GM19452 (cell line): ENCODE results near the gene INTS7.

Experiments
- ATAC-seq: cut with Tn5 transposase; IDR thresholded peaks from one replicate; pipeline ENCODE4 v1.9.1; 2021; ENCODE audit not compliant: unreplicated experiment

INTS7 gene

DNA sequence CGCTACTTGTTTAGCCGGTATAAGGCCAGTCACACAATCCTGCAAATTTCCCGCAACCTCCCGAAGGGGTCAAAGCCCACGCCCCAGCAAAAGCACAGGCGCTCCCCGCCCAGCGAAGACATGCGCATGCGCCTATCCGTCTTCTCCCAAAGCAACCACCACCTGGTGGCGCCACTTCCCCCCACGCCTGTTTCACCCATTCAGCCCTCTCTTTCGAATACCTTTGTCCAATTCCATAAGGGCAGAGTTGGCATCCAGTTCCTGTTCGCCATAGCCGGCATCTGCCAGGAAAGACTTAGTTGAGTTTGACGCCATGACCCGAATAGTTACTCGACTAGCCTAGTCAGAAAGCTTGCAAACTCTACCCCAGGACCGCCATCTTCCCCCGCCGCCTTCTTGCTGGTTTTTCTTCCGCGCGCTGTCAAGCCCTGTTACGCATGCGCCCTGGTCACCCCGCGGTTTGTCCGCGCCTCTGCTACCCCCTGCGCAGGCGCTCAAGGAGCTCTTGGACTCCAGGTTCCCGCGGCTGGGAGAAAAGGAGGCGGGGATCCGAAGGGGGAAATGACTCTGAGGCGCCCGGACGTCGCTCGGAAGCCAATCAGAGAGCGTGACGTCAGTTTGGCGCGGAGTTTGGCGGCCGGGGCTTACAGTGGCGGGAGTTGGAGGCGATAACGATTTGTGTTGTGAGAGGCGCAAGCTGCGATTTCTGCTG lies at the start of gene INTS7, which contains the start of gene DTL:
Gene INTS7, minus strand, starts transcription at position 435 of the 712 bp plus-strand sequence. Its CDS starts 120 bp downstream, at position 315.
Gene DTL, plus strand, starts transcription at position 626 of the 712 bp plus-strand sequence. CDS start 143 bp downstream, outside the sequence.
- ATAC-seq: peak; percentile 80

- ATAC-seq: no peak
Observed at GRCh38 chr1:212082765-212083406, 47.5 kb upstream of the INTS7 start.

DNA sequence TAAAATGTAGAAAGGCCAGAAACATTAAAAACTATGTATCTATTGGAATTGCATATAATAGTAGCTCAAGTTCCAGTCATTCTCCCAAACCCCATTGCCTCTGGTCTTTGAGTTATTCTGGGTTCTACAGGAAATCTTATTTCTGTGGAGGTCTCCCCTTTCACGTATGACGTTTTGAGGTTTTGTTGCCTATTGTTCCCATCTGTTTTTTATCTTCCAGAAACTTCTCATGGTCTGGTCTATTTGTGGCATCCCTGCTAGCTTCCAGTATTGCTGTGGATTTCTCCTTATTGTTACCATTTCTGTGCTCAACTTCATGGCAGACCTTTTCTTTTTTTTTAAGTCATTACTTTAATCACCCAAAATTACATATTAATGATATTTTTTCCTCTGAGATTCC lies 43.5 kb upstream of the INTS7 start:
- no peak for ATAC-seq

DNA sequence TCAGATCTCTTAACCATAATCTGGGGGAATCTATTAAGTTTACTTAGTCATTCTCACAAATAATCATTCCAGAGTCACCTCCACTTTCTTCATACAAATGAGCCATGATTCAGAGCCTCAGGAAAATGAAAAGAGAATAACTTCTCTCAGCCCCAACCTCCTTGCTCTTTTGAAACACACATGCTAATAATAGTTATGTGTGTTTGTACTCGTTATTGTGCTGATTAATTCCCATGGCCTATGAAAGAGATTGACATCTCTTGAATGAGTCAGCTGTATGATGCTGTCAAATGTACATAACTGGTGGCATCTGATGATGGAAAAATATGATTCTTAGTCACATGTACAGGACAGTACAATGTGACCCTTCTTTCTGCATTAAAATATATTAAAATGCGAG lies 41.7 kb upstream of the INTS7 start:
- no peak for ATAC-seq

- ATAC-seq: no peak
Observed at GRCh38 chr1:212074856-212075255, 39.5 kb upstream of the INTS7 start.

DNA sequence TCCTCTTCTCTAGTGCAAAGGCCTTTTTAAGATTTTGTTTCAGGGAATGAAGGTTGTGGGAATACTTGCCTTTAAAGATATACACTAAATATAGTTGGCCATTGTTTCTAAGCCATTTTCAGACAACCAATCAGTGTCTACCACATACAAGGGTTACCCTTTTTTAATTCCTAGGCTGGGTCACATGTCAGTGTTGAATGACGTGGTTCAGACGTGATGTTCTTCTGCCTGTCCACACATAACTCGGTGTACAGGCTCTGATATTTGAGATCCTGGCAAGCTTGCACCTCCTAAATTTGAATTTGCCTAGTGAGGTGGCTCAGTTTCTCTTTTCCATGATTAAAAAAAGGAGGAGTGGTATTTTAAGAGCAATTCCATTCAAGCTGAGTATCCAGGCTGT lies 39.0 kb upstream of the INTS7 start:
- ATAC-seq: no peak

DNA sequence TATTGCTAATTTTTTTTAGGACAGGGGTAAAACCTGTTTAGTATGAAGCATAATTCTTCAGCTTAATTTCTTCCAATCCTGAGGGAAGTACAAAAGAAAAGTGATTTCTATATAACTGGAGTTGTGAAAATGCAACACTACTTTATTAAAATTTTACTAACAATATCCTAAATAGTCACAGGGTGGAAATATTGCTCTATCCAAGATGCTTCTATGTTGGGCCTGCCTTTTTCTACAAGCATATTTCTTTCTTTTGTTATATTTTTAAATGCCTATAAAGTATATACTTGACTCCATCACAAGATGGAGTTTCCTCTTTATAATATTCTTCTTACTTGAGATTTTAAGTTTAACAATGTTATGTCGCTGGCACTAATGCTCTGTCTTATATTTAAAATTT lies 38.1 kb upstream of the INTS7 start:
- ATAC-seq: no peak

GRCh38 chr1:212072047-212072446 lies 36.7 kb upstream of the INTS7 start:
- ATAC-seq: no peak

- no peak for ATAC-seq
Observed at GRCh38 chr1:212070720-212071302, 35.5 kb upstream of the INTS7 start.

GRCh38 chr1:212067787-212068186 lies 32.4 kb upstream of the INTS7 start:
- ATAC-seq: no peak

DNA sequence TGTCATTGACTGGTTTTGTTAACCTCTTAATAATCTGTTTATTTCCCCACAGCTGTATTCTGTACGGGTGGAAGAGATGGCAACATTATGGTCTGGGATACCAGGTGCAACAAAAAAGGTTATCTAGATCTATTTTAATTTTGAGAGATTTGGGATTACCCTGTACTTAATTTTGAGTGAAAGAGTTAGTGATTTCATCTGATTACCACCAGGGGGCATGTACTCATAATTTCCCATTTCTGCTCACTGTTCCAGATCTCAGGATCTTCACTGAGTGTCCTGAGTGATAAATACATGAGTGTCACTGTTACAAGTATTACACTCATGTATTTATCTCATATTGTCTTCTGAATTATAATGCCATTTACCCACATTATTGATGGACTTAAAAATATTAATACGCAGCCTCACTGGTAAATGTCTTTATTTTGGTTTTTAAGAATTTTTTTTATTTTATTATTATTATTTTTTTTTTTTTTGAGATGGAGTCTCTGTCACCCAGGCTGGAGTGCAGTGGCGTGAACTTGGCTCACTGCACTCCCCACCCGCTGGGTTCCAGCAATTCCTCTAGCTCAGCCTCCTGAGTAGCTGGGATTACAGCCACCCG lies 27.6 kb upstream of the INTS7 start:
- ATAC-seq: no peak

GRCh38 chr1:212060632-212061472 lies 25.5 kb upstream of the INTS7 start:
- no peak for ATAC-seq

- no peak for ATAC-seq
Observed at GRCh38 chr1:212055333-212055732, 20.0 kb upstream of the INTS7 start.

DNA sequence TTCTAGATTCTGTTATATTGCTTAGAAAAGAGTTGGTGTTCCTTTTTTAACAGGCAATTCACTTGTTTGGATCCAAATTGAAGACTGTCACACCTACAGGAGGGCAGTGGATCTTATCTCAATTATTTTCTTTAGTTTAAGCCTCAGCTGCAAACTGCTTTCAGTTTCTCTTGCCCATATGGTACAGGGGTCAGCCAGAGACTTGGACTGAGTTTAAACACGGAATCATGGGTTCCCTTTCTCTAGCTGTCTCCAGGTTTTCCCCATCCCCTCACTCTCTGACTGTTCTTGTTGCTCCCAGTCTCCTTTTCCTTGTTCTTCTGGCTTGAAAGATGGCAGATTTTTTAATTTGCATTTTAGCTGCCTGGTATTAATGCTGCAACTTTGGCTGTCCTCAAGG lies 18.6 kb upstream of the INTS7 start:
- no peak for ATAC-seq

DNA sequence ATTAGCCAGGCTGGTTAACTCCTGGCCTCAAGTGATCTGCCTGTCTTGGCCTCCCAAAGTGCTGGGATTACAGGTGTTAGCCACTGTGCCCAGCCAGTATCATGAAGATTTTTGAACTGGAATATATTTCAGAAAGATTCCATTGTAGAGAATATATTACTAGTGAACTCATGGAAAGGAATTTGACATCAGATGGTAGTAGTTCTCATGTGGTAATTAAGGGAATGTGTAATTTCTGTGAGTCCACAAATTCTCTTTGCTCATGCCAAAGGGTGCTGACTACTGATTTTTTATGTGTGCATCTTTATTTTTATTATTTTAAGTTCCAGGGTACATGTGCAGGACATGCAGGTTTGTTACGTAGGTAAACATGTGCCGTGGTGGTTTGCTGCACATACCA lies 10.6 kb upstream of the INTS7 start:
- no peak for ATAC-seq

GRCh38 chr1:212044851-212045250 lies 9.5 kb upstream of the INTS7 start:
- ATAC-seq: no peak

DNA sequence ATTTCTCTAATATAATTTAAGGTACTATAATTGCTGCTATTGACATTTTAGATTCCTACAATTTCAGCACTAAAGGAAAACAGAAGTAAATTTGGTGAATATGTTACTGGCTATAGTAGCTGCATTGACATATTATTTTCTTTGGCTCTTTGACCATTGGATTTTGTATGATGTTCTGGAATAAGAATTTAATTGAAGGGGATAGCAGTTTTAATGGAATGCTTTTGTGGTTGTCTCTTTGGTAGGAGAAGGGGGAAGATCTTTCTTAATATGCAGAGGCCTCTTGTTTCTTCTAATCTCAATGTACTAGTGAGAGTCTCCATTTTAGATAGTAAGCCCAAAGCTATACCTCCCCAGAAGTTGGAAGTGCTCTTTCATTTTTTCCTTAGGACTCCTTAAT lies 7.1 kb upstream of the INTS7 start:
- ATAC-seq: no peak

- no peak for ATAC-seq
Observed at GRCh38 chr1:212040629-212041412, 5.5 kb upstream of the INTS7 start.

- no peak for ATAC-seq
Observed at GRCh38 chr1:212039622-212040021, 4.3 kb upstream of the INTS7 start.

GRCh38 chr1:212037900-212038299 lies 2.5 kb upstream of the INTS7 start:
- no peak for ATAC-seq
